Measurements from ENCODE around the gene HEXIM1.

Gene HEXIM1

DNA sequence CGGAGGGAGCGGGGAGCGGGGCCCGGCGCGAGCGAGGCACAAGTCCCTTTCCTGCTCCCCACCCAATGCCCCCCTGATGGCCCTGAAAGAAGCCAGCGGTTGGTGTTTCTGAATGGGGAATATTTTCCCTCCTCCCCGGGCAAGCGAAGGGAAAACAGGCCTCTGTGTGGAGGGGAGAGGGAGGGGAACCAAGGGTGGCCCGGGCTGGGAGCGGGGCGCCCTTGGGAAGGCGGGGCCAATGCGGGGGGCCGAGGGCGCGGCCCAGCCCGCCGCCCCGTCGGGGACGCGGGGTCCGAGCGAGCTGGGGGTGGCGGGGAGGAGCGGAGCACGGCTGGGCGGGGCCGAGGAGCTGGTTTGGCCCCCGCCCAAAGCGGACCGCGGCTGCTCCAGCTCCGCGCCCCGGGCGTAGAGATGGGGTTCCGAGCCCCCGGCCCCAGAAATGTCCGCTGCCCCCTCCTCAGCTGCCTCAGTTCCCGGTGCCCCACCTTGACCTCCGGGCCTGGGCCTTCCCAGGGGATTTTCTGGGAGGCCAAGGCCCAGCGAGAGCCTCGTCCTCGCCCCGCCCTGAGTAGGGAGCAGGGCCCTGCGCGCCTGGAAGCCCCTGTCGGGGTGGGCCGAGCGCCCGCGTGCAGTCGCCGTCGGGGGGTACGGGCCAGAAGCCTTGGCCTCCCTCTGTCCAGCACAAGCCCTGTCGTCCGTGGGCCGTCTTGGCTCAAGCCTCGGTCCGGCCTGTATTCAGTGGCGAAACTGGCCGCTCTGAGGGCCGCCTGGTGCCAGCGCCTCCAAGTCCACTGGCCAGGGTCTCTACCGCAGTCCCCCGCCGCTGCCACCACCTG, 3.9 kb upstream of the HEXIM1 start:
- no peak for DNase-seq (ENCODE audit: low read depth in 4 of 4, low spot score in 1 of 4)

DNA sequence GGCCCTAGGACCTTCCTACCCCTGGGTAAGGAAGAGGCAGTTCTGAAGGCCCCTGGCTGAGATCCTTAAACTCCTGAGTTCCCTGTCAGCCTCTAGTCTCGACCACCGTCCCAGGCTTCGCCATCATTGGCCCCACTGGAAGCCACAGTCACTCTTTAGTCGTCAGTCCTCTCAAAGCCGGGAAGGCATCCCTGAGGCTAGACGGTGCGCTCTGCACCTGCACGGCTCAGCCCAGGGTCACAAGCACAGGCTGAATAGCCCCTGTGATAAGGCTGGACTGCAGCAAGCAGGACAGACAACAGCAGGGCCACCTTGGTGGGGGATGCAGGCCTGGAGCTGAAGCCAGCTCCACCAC, 3.3 kb upstream of the HEXIM1 start:
- DNase-seq (ENCODE audit: low read depth in 4 of 4, low spot score in 1 of 4), result no peak

DNA sequence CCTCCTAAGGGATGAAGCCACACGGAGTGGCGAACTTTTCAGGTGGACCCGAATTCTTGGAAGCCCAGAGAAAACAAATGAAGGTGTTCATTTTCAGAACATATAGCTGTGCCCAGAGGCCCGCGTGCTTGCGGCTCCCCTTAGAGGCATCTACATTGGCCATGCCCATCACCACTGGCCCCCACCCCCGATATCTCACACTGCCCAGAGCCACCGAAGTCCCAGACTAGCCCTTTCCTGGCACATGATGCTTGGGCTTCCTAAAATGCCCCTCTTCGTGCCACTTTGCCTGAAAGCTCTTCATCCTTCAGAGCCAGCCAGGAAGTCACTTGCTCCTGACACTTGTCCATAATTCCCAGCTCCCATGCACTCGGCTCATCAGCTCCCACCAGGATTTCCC, 2.1 kb upstream of the HEXIM1 start:
- no peak for DNase-seq (ENCODE audit: low read depth in 4 of 4, low spot score in 1 of 4)

DNA sequence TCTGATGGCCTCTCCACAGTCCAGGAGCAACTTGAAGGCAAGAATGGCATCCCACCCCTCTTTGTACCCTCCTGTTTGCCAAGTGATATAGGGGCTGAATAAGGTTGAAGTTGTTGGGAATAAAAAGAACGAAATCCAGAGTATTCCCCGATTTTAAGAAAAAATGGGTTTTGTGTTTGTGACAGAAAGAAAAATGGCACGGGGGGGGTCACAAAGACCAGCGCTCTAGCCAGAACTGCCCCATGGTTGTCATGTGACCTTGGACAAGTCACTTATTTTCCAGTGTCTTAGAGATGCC, 1.7 kb upstream of the HEXIM1 start:
- DNase-seq (ENCODE audit: low read depth in 4 of 4, low spot score in 1 of 4), result no peak

DNA sequence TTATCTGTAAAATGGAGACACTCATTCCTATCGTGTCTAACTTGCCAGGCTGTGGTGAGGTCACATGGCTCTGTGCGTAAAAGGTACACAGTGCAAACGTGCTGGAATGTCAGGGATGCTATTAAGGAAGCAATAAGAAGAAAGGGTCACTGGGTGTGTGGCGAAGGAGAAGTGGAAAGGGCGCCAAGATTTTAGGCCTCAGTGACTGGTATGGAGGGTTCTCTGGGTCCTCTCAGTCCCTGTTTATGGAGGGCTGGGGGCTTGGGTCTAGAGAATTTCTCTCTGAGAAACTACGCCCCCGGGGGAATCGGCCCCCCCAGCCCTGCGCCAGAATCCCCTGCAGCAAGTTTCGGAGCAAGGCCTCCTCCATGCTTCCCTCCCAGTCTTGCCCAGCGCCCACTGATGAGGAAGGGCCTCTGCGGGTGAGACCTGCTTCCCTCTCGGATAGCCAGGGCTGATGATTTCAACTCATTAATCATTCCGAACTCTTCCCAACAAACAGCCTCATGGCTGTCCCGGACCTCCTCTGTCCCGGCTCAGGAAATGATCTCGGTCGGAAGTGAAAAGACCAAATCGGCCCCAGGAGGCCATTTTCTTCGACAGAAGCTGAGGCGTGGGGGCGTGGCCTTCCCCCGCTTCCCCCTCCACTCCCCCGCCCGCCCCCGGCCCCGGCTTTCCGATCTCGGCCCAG, 1.2 kb upstream of the HEXIM1 start:
- DNase-seq (ENCODE audit: low read depth in 4 of 4, low spot score in 1 of 4), result no peak

DNA sequence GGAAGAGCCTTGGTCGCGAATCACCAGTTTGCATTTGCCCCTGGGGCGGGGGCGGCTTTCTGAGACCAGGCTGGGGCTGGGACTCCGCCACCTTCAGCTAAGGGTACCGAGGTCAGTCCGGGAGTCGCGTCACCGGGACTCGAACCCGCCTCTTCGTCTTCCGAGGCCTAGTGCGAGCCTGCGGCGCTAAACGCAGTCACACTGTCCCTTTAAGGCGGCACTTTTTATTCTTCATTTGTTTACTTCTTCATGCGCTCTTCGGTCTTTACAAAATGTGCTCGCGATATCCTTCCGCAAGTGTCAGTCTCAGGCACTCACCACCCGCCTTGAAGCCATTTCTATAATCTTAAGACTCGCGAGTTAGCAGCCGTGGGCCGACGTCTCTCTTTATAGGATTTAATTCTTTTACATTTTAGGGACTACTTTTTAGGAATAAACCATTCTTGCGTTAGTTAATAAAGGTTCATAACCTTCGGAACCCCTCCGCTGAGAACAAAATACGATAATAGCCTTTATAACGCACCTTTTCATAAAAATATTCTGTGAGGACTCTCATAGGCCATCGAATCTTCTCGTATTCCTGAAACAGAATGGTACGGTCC, 593 bp upstream of the HEXIM1 start:
- peak in 3 of 4 experiments; percentile 61 to 67 (median 61) for DNase-seq (ENCODE audit: low read depth in 4 of 4, low spot score in 1 of 4)

DNA sequence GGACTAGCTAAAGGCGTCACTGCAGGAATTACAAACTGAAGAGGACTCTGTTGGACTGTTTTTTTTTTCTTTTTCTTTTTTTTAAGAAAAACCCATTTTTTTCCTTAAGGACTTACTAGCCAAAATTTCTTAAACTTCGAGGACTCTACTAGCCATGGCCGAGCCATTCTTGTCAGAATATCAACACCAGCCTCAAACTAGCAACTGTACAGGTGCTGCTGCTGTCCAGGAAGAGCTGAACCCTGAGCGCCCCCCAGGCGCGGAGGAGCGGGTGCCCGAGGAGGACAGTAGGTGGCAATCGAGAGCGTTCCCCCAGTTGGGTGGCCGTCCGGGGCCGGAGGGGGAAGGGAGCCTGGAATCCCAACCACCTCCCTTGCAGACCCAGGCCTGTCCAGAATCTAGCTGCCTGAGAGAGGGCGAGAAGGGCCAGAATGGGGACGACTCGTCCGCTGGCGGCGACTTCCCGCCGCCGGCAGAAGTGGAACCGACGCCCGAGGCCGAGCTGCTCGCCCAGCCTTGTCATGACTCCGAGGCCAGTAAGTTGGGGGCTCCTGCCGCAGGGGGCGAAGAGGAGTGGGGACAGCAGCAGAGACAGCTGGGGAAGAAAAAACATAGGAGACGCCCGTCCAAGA, 878 bp downstream of the HEXIM1 start:
- peak in 2 of 4 experiments; percentile 58 to 63 for DNase-seq (ENCODE audit: low read depth in 4 of 4, low spot score in 1 of 4)

DNA sequence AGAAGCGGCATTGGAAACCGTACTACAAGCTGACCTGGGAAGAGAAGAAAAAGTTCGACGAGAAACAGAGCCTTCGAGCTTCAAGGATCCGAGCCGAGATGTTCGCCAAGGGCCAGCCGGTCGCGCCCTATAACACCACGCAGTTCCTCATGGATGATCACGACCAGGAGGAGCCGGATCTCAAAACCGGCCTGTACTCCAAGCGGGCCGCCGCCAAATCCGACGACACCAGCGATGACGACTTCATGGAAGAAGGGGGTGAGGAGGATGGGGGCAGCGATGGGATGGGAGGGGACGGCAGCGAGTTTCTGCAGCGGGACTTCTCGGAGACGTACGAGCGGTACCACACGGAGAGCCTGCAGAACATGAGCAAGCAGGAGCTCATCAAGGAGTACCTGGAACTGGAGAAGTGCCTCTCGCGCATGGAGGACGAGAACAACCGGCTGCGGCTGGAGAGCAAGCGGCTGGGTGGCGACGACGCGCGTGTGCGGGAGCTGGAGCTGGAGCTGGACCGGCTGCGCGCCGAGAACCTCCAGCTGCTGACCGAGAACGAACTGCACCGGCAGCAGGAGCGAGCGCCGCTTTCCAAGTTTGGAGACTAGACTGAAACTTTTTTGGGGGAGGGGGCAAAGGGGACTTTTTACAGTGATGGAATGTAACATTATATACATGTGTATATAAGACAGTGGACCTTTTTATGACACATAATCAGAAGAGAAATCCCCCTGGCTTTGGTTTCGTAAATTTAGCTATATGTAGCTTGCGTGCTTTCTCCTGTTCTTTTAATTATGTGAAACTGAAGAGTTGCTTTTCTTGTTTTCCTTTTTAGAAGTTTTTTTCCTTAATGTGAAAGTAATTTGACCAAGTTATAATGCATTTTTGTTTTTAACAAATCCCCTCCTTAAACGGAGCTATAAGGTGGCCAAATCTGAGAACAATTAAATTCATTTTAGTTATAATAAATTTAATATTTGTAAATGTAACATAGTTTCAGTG, 1.7 kb downstream of the HEXIM1 start:
- DNase-seq (ENCODE audit: low read depth in 4 of 4, low spot score in 1 of 4), result peak in 1 of 4 experiments; percentile 31

DNA sequence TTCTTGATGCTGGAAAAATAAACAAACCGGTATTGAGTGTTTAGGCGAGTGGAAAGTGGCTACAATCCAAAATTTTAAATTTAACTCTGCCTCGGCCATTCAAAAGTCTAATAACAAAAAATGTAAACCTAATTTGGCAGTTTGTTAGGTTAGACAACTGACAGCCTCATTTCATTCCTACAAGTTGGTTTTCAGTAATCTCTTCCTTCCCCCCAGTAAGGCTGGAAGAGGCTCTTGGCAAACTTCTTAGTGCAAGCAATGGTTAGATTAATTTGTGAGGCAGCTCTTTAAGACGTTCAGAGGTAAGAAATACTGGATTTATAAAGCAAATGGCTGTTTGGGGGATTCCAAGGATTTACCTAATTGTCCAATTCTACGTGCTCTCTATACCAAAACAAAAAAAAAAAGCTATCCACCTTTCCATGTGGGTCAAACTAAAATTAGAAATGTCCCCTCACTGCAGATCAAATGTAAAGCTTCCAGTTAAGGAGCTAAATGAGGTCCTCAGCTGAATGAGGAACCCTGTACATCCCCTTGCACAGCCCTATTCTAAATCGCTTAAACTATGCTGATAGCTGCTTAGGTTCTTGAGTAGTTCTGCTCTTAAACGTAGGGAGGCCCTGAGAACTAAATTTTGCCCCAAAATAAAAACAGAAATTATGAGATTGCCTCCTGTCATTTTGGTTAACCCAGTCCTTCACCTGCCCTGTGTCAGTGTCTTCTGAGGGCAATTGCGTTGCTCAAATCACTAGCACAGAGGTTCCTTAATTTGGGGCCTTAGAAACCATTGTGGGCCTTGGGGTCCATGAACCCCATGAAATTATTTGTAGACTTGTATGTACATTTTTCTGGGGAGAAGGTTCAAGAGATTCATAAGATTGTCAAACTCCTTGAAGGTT, 2.9 kb downstream of the HEXIM1 start:
- DNase-seq (ENCODE audit: low read depth in 4 of 4, low spot score in 1 of 4), result no peak

DNA sequence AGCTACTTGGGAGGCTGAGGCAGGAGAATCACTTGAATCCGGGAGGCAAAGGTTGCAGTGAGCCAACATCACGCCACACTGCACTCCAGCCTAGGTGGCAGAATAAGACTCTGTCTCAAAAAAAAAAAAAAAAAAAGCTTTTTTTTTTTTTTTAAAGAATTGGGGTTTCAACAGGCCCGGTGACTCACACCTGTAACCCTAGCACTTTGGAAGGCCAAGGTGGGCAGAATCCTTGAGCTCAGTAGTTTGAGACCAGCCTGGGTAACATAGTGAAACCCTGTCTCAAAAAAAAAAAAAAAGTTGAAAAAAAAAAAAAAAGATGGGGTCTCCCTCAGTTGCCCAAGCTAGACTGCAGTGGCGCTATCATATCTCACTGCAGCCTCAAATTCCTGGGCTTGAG, 6.8 kb downstream of the HEXIM1 start:
- no peak for DNase-seq (ENCODE audit: low read depth in 4 of 4, low spot score in 1 of 4)

DNA sequence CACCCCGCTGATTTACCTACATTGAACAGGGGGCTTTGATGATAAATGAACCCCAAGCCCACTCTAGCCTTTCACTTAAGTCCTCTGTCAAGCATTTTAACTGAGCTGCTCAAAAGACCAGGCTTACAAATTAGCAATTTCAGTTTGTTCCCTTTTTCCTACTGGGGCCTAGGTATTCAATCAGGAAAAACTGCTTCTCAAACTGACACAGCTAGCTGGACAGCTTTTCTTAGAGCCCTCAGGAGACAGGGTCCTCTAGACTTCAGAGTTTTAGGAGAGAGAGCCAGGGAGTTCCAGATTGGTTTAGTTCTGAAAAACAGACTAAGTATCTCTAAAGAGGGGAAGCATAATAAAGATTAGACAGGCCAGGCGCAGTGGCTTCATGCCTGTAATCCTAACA, 7.2 kb downstream of the HEXIM1 start:
- no peak for DNase-seq (ENCODE audit: low read depth in 4 of 4, low spot score in 1 of 4)

DNA sequence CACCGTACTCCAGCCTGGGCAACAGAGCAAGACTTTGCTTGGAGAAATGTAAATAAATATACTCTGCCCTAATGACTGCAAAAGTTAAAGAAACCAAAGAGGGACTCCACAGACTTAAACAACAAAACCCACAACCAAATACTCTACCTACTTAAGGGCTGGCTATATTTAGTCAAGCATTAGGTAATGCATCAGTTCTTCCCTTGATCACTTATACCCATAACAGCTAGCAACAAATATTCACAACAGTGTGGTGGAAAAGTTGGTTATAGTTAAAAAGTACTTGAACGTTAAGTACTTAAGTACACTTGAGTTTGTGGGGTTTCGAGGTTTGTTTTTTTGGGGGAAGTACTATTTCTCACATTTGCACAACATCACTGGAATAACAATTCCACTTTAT, 8.0 kb downstream of the HEXIM1 start:
- DNase-seq (ENCODE audit: low read depth in 4 of 4, low spot score in 1 of 4), result no peak

DNA sequence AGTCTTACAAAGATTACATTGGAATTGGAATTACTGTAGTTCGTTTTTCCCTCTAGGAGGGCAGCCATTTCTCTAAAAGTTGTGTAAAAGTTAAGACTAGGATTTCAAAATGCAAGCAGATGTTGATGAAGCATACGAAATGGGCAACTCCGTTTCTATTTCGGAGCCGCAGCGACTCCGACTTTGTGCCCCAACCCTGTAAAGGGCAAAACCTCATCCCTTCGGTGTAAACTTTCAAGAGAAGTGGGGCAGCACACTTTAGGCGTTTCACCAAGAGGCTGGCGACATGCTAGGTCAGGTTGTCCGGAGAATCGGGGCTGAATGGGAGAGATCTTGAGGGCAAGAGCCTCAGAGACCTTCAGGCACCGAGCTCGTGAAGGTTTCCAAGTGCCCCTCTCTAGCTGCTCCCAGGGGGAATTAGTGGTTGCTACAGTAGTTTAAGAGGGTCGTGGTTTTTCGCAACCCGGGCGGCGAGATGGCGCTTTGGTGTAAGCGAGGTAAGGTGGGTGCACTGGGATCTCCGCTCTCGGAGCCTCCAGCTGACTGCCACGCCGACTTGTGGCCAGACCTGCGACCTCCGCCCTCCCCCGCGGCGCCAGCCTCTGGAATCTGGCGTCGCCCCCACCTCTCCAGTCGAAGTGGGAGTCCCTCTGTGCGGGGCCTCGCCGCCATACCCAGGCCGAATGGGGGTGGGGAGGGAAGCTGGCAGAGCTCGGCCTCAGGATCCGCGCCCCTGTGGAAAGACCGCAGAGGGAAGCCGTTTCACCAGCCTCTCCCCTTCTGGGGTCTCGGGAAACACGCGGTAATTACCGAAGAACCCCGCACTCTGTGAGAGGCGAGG, 12.4 kb downstream of the HEXIM1 start:
- peak in 1 of 4 experiments; percentile 43 for DNase-seq (ENCODE audit: low read depth in 4 of 4, low spot score in 1 of 4)

DNA sequence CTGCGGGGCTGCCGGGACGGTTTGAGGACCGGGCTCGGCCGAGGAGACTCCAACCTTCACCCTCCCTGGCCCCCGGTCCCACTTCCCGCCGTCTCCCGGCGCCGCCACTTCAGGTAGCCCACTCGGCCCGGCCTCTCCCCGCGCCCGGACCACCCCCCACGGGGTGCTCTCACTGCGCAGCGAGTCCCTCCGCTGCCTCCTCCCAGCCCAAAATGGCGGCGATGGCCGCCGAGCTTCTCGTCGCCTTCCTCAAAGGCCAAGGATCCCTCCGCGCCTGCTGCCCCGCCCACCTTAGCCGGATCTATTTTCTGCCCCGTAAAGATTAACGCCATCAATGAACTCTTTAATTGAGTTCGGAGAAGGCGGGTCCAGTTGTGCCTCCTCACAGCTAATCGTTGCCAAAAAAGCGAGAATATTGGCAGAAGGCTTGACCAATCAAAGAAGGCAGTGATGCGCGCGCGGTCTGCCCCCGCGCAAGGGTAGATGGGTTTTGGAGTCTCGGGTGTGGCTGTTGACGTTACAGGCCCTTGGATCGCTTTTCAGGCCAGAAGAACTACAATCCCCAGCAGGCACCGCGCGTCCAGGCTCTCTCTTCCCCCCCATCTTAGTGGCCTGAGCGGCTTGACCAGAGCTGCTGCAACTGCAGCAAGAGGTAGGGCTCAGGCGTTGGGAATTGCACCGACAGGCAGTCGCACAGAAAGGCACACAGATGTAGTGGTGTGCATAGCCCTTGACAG, 13.2 kb downstream of the HEXIM1 start, which contains the start of gene HEXIM2:
Gene HEXIM2 (plus strand): TSS at position 588 of the 737 bp plus-strand sequence. CDS start 919 bp downstream, outside the sequence.
- DNase-seq (ENCODE audit: low read depth in 4 of 4, low spot score in 1 of 4), result peak; percentile 90 to 98 (median 94)

DNA sequence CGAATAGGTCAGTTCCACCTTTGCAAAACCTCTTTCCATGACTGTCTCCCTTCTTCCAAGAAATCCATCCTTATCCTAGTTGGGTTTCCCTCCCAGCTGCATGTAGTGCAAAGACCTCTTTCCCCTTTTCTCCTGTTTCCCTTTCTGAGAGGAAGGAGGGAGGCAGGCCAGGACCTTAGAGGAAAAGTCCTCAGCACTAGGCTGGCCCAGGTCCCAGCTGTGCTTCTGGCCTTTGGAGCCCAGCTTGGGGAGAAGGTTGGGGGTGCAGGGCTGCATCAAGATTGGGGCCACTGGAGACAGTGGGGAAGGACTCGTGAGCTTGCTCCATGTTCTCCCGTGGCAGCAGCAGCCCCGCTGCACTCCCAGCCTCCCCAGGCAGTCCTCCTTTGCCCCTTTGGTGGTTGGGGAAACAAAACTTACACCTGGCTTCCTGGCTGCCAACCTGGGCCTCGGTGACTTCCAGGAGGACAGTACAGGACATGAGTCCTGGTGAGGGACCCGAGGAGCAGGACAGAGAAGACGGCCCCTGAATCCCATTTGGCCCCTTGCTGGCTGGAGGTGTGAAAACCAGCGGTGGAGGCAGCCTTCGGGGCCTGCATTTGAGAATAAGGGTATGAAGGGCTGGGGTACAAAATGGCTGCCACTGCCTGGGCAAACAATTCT, 13.9 kb downstream of the HEXIM1 start:
- DNase-seq (ENCODE audit: low read depth in 4 of 4, low spot score in 1 of 4), result no peak

DNA sequence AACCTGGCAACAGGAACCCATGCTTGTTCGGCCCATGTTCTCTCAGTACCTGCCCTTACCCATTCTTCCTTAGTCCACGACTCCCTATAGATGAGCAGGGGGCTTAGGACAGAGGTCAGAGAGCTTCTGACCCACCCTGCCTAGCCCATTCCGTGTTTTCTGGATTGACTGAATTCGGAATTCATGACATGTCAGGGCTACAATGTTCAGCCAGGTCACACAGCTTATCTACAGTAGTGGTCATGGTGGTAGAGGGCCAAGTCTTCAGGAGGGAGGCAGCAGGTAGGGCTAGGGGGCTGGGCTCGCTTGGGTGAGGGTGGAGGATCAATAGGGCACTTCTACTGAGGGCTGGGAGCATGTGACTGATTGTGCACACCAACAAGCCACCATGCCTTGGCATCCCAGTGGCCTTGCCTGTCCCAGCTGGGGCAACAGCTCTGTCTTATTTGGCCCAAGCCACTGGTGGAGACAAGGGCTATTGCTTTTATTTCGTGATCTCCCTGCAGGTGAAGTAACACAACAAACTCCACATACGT, 16.5 kb downstream of the HEXIM1 start:
- DNase-seq (ENCODE audit: low read depth in 4 of 4, low spot score in 1 of 4), result no peak
